RPMI8226 (cell line): ENCODE results near the gene SLC22A23.

Source experiments
- DNase-seq: peaks from one replicate; pipeline ENCODE4 v3.0.0-alpha.2; 2015

Gene SLC22A23

GRCh38 chr6:3421791-3422434 lies 34.9 kb downstream of the SLC22A23 start:
- no peak for DNase-seq

GRCh38 chr6:3421143-3421542 lies 35.7 kb downstream of the SLC22A23 start:
- no peak for DNase-seq

GRCh38 chr6:3419624-3420272 lies 37.1 kb downstream of the SLC22A23 start:
- no peak for DNase-seq

GRCh38 chr6:3418496-3419060 lies 38.3 kb downstream of the SLC22A23 start:
- DNase-seq, result no peak

GRCh38 chr6:3417473-3417872 lies 39.4 kb downstream of the SLC22A23 start:
- no peak for DNase-seq

GRCh38 chr6:3415490-3415889 lies 41.4 kb downstream of the SLC22A23 start:
- no peak for DNase-seq

- no peak for DNase-seq
Observed at GRCh38 chr6:3415082-3415453, 41.8 kb downstream of the SLC22A23 start.

GRCh38 chr6:3414327-3415081 lies 42.3 kb downstream of the SLC22A23 start:
- peak; percentile 67 for DNase-seq

GRCh38 chr6:3413592-3413991 lies 43.3 kb downstream of the SLC22A23 start:
- DNase-seq, result no peak

- no peak for DNase-seq
Observed at GRCh38 chr6:3412779-3413500, 43.9 kb downstream of the SLC22A23 start.

GRCh38 chr6:3411967-3412778 lies 44.7 kb downstream of the SLC22A23 start:
- no peak for DNase-seq

- peak; percentile 55 for DNase-seq
Observed at GRCh38 chr6:3410385-3411360, 46.2 kb downstream of the SLC22A23 start.

GRCh38 chr6:3409699-3410384 lies 47.0 kb downstream of the SLC22A23 start:
- no peak for DNase-seq

- DNase-seq, result no peak
Observed at GRCh38 chr6:3408665-3409064, 48.2 kb downstream of the SLC22A23 start.

GRCh38 chr6:3407840-3408239 lies 49.0 kb downstream of the SLC22A23 start:
- DNase-seq, result no peak

GRCh38 chr6:3406891-3407809 lies 49.7 kb downstream of the SLC22A23 start:
- peak; percentile 89 for DNase-seq

GRCh38 chr6:3406362-3406821 lies 50.5 kb downstream of the SLC22A23 start:
- no peak for DNase-seq

GRCh38 chr6:3405679-3406078 lies 51.2 kb downstream of the SLC22A23 start:
- no peak for DNase-seq

GRCh38 chr6:3405182-3405518 lies 51.7 kb downstream of the SLC22A23 start:
- DNase-seq, result no peak
